Natural killer cell (primary cell): ENCODE measurements around the gene SETDB2. TPM values are rescaled to one million over a fixed set of nuclear protein-coding genes. Genes with fewer than 3 reads are reported as not detected.

Experiments
- ATAC-seq, 3 donors: fragments of 150-1000 bp in 2 of 3; fragments of 200-7000 bp in 1 of 3; cut with Tn5 transposase; 1 replicate in 1 of 3; 2 replicates in 2 of 3; pipeline ENCODE4 v1.10.0; 2021; ENCODE audit warnings: mild to moderate bottlenecking in 2 of 3, moderate library complexity in 2 of 3
- DNase-seq, 2 donors: peaks; one replicate each; pipeline versions ENCODE4 v3.0.0 to v3.0.0-alpha.2; 2013 to 2021; ENCODE audit warnings: mixed read lengths in 1 of 2
- H3K27ac ChIP-seq: one replicate; pipeline ENCODE4 v1.5.1; 2013; ENCODE audit warnings: mild to moderate bottlenecking, low read length
- H3K27me3 ChIP-seq: one replicate; pipeline ENCODE4 v1.6.1; 2013; ENCODE audit warnings: low read length; ENCODE audit not compliant: control insufficient read depth, insufficient read depth
- H3K36me3 ChIP-seq: one replicate; pipeline ENCODE4 v1.6.1; 2013; ENCODE audit warnings: low read length; ENCODE audit not compliant: control insufficient read depth, insufficient read depth
- H3K4me1 ChIP-seq: one replicate; pipeline ENCODE4 v1.6.1; 2013; ENCODE audit warnings: low read length; ENCODE audit not compliant: control insufficient read depth, insufficient read depth
- H3K4me3 ChIP-seq: one replicate; pipeline ENCODE4 v1.5.1; 2013; ENCODE audit warnings: low read length
- H3K9me3 ChIP-seq: one replicate; pipeline ENCODE4 v1.6.1; 2013; ENCODE audit warnings: low read length; ENCODE audit not compliant: control insufficient read depth, insufficient read depth
- H3K27ac Mint-ChIP-seq, 2 donors: one replicate each; pipeline ENCODE4 v1.8.0; 2022; ENCODE audit warnings: mild to moderate bottlenecking in 2 of 2, mixed read lengths in 2 of 2, moderate library complexity in 1 of 2
- H3K27me3 Mint-ChIP-seq, 2 donors: one replicate each; pipeline ENCODE4 v1.8.0; 2022; ENCODE audit warnings: low read depth in 2 of 2, mixed read lengths in 2 of 2
- H3K36me3 Mint-ChIP-seq: one replicate; pipeline ENCODE4 v1.8.0; 2022; ENCODE audit warnings: mixed read lengths
- H3K4me1 Mint-ChIP-seq, 2 donors: one replicate each; pipeline ENCODE4 v1.8.0; 2022; ENCODE audit warnings: mixed read lengths in 2 of 2
- H3K4me3 Mint-ChIP-seq: one replicate; pipeline ENCODE4 v1.8.0; 2022; ENCODE audit warnings: mild to moderate bottlenecking, moderate library complexity, mixed read lengths
- H3K9me3 Mint-ChIP-seq, 2 donors: one replicate each; pipeline ENCODE4 v1.8.0; 2022; ENCODE audit warnings: mixed read lengths in 2 of 2
- CTCF ChIP-seq: fragments of 200-600 bp; IDR thresholded peaks from one replicate; pipeline ENCODE4 v1.8.0; 2022; ENCODE audit warnings: antibody characterized with exemption
- WGBS: methylation state at CpG from one replicate; pipeline ENCODE4 v1.1.7; 2013; ENCODE audit warnings: missing lambda C conversion rate; ENCODE audit not compliant: insufficient coverage; 5-methylcytosine and 5-hydroxymethylcytosine counted together
- intact Hi-C: fragments of 100-400 bp; cut with micrococcal nuclease; formaldehyde crosslinking; loops from one replicate; pipeline ENCODE4 v1.14.2; 2022
- total RNA-seq, 4 donors: library from RNA; stranded (reverse); fragments of 120-200 nt in 1 of 4; gene quantifications; one replicate each; pipeline versions ENCODE4 v1.2.3 to v1.2.4, GENCODE V29; 2013 to 2022

The SETDB2 gene
- total RNA-seq, 3 donors from 2014 or later (not counting 1 experiment from before 2014, with no cell fraction given) = 15.8 to 17.4 (median 16.4) TPM

GRCh38 chr13:49412749-49413148 lies 31.3 kb upstream of the SETDB2 start:
- ATAC-seq (no peak), DNase-seq (no peak)
- TF ChIP-seq CTCF = no peak
- intact Hi-C loops = no loop called here
- WGBS = 96% methylated on average over 2 of the region's 2 CpGs
- H3K4me3 Mint-ChIP-seq = no peak overlapping the region
- no peaks in the 10 kb centered on the region for H3K27me3 Mint-ChIP-seq
- H3K4me1 Mint-ChIP-seq = no peaks in the 10 kb centered on the region
- H3K27me3 ChIP-seq = no peaks in the 10 kb centered on the region
- H3K9me3 Mint-ChIP-seq = no peaks in the 10 kb centered on the region
- no peaks in the 10 kb centered on the region for H3K36me3 Mint-ChIP-seq
- no peak overlapping the region for H3K4me3 ChIP-seq
- no peak overlapping the region for H3K27ac Mint-ChIP-seq
- no peak overlapping the region for H3K27ac ChIP-seq
- no peaks in the 10 kb centered on the region for H3K9me3 ChIP-seq
- no peaks in the 10 kb centered on the region for H3K4me1 ChIP-seq
- no peaks in the 10 kb centered on the region for H3K36me3 ChIP-seq

GRCh38 chr13:49417161-49417560 lies 26.9 kb upstream of the SETDB2 start:
- H3K4me1 ChIP-seq = no peaks in the 10 kb centered on the region
- no peaks in the 10 kb centered on the region for H3K36me3 Mint-ChIP-seq
- ATAC-seq (no peak), DNase-seq (no peak)
- H3K36me3 ChIP-seq = no peaks in the 10 kb centered on the region
- H3K9me3 ChIP-seq = no peaks in the 10 kb centered on the region
- H3K27ac ChIP-seq = no peak overlapping the region
- H3K27ac Mint-ChIP-seq = no peak overlapping the region
- no peaks in the 10 kb centered on the region for H3K4me1 Mint-ChIP-seq
- H3K27me3 ChIP-seq = no peaks in the 10 kb centered on the region
- H3K27me3 Mint-ChIP-seq = no peaks in the 10 kb centered on the region
- TF ChIP-seq CTCF = no peak
- whole genome bisulfite sequencing = 89% methylated on average over 1 of the region's 3 CpGs
- intact Hi-C loops = no loop called here
- no peaks in the 10 kb centered on the region for H3K9me3 Mint-ChIP-seq
- no peak overlapping the region for H3K4me3 ChIP-seq
- H3K4me3 Mint-ChIP-seq = no peak overlapping the region

- TF ChIP-seq CTCF = no peak
- no peaks in the 10 kb centered on the region for H3K4me1 ChIP-seq
- H3K36me3 ChIP-seq = no peaks in the 10 kb centered on the region
- no peaks in the 10 kb centered on the region for H3K9me3 ChIP-seq
- no peak overlapping the region for H3K4me3 ChIP-seq
- H3K27ac ChIP-seq = no peak overlapping the region
- no peak overlapping the region for H3K27ac Mint-ChIP-seq
- no peaks in the 10 kb centered on the region for H3K27me3 ChIP-seq
- intact Hi-C loops = no loop called here
- H3K27me3 Mint-ChIP-seq = no peaks in the 10 kb centered on the region
- WGBS = 96% methylated on average over 1 of the region's 1 CpG
- DNase-seq (no peak), ATAC-seq (no peak)
- no peaks in the 10 kb centered on the region for H3K9me3 Mint-ChIP-seq
- H3K4me3 Mint-ChIP-seq = no peak overlapping the region
- no peaks in the 10 kb centered on the region for H3K36me3 Mint-ChIP-seq
- H3K4me1 Mint-ChIP-seq = no peaks in the 10 kb centered on the region
Observed at GRCh38 chr13:49418206-49418605, 25.9 kb upstream of the SETDB2 start.

GRCh38 chr13:49419276-49419675 lies 24.8 kb upstream of the SETDB2 start:
- ATAC-seq = no peak
- DNase-seq = no peak
- H3K27ac ChIP-seq = no peak overlapping the region
- TF ChIP-seq CTCF = no peak
- no peaks in the 10 kb centered on the region for H3K27me3 Mint-ChIP-seq
- no peaks in the 10 kb centered on the region for H3K36me3 ChIP-seq
- no peak overlapping the region for H3K4me3 ChIP-seq
- no peaks in the 10 kb centered on the region for H3K36me3 Mint-ChIP-seq
- H3K9me3 ChIP-seq = no peaks in the 10 kb centered on the region
- no peaks in the 10 kb centered on the region for H3K4me1 Mint-ChIP-seq
- H3K9me3 Mint-ChIP-seq = no peaks in the 10 kb centered on the region
- no peaks in the 10 kb centered on the region for H3K4me1 ChIP-seq
- H3K4me3 Mint-ChIP-seq = no peak overlapping the region
- WGBS = 92% methylated on average over 3 of the region's 3 CpGs
- H3K27ac Mint-ChIP-seq = no peak overlapping the region
- no peaks in the 10 kb centered on the region for H3K27me3 ChIP-seq
- intact Hi-C loops = no loop called here
